ENCODE results near the gene ARVCF.

ARVCF gene

GRCh38 chr22:20043997-20044342, 27.3 kb upstream of the ARVCF start:
- WGBS, 2 donors (ENCODE audit: extremely low coverage in 2 of 2, insufficient read length in 2 of 2, insufficient replicate concordance in 1 of 2): no CpG with 5 or more reads among the region's 7 CpGs
- Histone ChIP-seq H3K4me2 (ENCODE audit: insufficient read depth, low read length, poor library complexity, severe bottlenecking) (no peak overlapping the region), H2AK5ac (ENCODE audit: low read depth, low read length) (no peak overlapping the region), H2BK120ac (ENCODE audit: low read depth, low read length) (no peak overlapping the region), H3K9me3 (replicated peaks in 1 of 2; ENCODE audit: control insufficient read depth in 2 of 2, insufficient read depth in 1 of 2, low read depth in 1 of 2, low read length in 2 of 2) (peaks cover 0 to 3% of the 10 kb centered on the region in 2 donors), H2BK12ac (ENCODE audit: low read length) (no peak overlapping the region), H3K4me1 (ENCODE audit: control insufficient read depth in 2 of 2, insufficient read depth in 1 of 2, low read depth in 1 of 2, low read length in 2 of 2) (no peaks in the 10 kb centered on the region), H3K23ac (ENCODE audit: low read depth, low read length, poor library complexity) (no peak overlapping the region), H3K18ac (ENCODE audit: low read length) (no peak overlapping the region), H4K91ac (ENCODE audit: low read depth, low read length, poor library complexity) (no peak overlapping the region), H3K27me3 (ENCODE audit: control insufficient read depth in 3 of 3, insufficient read depth in 3 of 3, low read depth in 1 of 3, low read length in 3 of 3) (no peaks in the 10 kb centered on the region), H2BK5ac (ENCODE audit: low read length) (no peak overlapping the region), H3K4me3 (ENCODE audit: low read length in 2 of 2) (no peak overlapping the region), H3K27ac (replicated peaks; ENCODE audit: low read length) (no peak overlapping the region), H3K9ac (ENCODE audit: low read depth, low read length, poor library complexity) (no peak overlapping the region), H2AFZ (ENCODE audit: low read length) (no peak overlapping the region), H3K79me1 (ENCODE audit: low read depth, low read length) (no peaks in the 10 kb centered on the region), H2BK15ac (ENCODE audit: low read length) (no peak overlapping the region), H3K14ac (ENCODE audit: low read length) (no peak overlapping the region), H4K8ac (ENCODE audit: low read depth, low read length) (no peak overlapping the region), H3K36me3 (replicated peaks in 1 of 2; ENCODE audit: control insufficient read depth in 2 of 2, insufficient read depth in 2 of 2, low read length in 2 of 2) (peaks cover 2 to 13% of the 10 kb centered on the region in 2 donors), H3K4ac (ENCODE audit: low read length) (no peak overlapping the region)
- no peak for DNase-seq (ENCODE audit: low spot score)

GRCh38 chr22:20043057-20043996, 26.7 kb upstream of the ARVCF start:
- Histone ChIP-seq H3K14ac (ENCODE audit: low read length) (no peak overlapping the region), H3K27ac (replicated peaks; ENCODE audit: low read length) (no peak overlapping the region), H3K18ac (ENCODE audit: low read length) (no peak overlapping the region), H2AFZ (ENCODE audit: low read length) (no peak overlapping the region), H4K91ac (ENCODE audit: low read depth, low read length, poor library complexity) (no peak overlapping the region), H3K4me1 (ENCODE audit: control insufficient read depth in 2 of 2, insufficient read depth in 1 of 2, low read depth in 1 of 2, low read length in 2 of 2) (no peaks in the 10 kb centered on the region), H3K23ac (ENCODE audit: low read depth, low read length, poor library complexity) (peak overlapping the region; percentile 31), H3K9me3 (replicated peaks in 1 of 2; ENCODE audit: control insufficient read depth in 2 of 2, insufficient read depth in 1 of 2, low read depth in 1 of 2, low read length in 2 of 2) (no peaks in the 10 kb centered on the region), H3K9ac (ENCODE audit: low read depth, low read length, poor library complexity) (no peak overlapping the region), H2AK5ac (ENCODE audit: low read depth, low read length) (no peak overlapping the region), H4K8ac (ENCODE audit: low read depth, low read length) (no peak overlapping the region), H2BK120ac (ENCODE audit: low read depth, low read length) (no peak overlapping the region), H3K27me3 (ENCODE audit: control insufficient read depth in 3 of 3, insufficient read depth in 3 of 3, low read depth in 1 of 3, low read length in 3 of 3) (no peaks in the 10 kb centered on the region), H3K4ac (ENCODE audit: low read length) (no peak overlapping the region), H2BK5ac (ENCODE audit: low read length) (no peak overlapping the region), H3K36me3 (replicated peaks in 1 of 2; ENCODE audit: control insufficient read depth in 2 of 2, insufficient read depth in 2 of 2, low read length in 2 of 2) (peaks cover 2 to 10% of the 10 kb centered on the region in 2 donors), H2BK12ac (ENCODE audit: low read length) (no peak overlapping the region), H3K4me3 (ENCODE audit: low read length in 2 of 2) (no peak overlapping the region), H2BK15ac (ENCODE audit: low read length) (no peak overlapping the region), H3K79me1 (ENCODE audit: low read depth, low read length) (peaks cover 3% of the 10 kb centered on the region), H3K4me2 (ENCODE audit: insufficient read depth, low read length, poor library complexity, severe bottlenecking) (no peak overlapping the region)
- WGBS, 2 donors (ENCODE audit: extremely low coverage in 2 of 2, insufficient read length in 2 of 2, insufficient replicate concordance in 1 of 2): no CpG with 5 or more reads among the region's 26 CpGs
- DNase-seq (ENCODE audit: low spot score): no peak

GRCh38 chr22:20040327-20041200, 23.9 kb upstream of the ARVCF start:
- peak overlapping the region; percentile 4 for H3K4me2 ChIP-seq (ENCODE audit: insufficient read depth, low read length, poor library complexity, severe bottlenecking)
- no CpG with 5 or more reads among the region's 7 CpGs for WGBS, 2 donors (ENCODE audit: extremely low coverage in 2 of 2, insufficient read length in 2 of 2, insufficient replicate concordance in 1 of 2)

More at GRCh38 chr22:20040327-20041200, 23.9 kb upstream of the ARVCF start:
- H2BK12ac ChIP-seq (ENCODE audit: low read length): no peak overlapping the region
- H4K91ac ChIP-seq (ENCODE audit: low read depth, low read length, poor library complexity): no peak overlapping the region
- H3K14ac ChIP-seq (ENCODE audit: low read length): peak overlapping the region; percentile 67
- H3K9ac ChIP-seq (ENCODE audit: low read depth, low read length, poor library complexity): no peak overlapping the region
- H3K4me3 ChIP-seq (ENCODE audit: low read length in 2 of 2): no peak overlapping the region
- H3K79me1 ChIP-seq (ENCODE audit: low read depth, low read length): peaks cover 3% of the 10 kb centered on the region
- H2AFZ ChIP-seq (ENCODE audit: low read length): no peak overlapping the region
- no peak overlapping the region for H3K4ac ChIP-seq (ENCODE audit: low read length)
- DNase-seq (ENCODE audit: low spot score): no peak
- no peak overlapping the region for H3K27ac ChIP-seq (replicated peaks; ENCODE audit: low read length)
- H3K36me3 ChIP-seq (replicated peaks in 1 of 2; ENCODE audit: control insufficient read depth in 2 of 2, insufficient read depth in 2 of 2, low read length in 2 of 2): peaks cover 0 to 14% of the 10 kb centered on the region in 2 donors
- no peak overlapping the region for H2BK15ac ChIP-seq (ENCODE audit: low read length)
- H3K4me1 ChIP-seq (ENCODE audit: control insufficient read depth in 2 of 2, insufficient read depth in 1 of 2, low read depth in 1 of 2, low read length in 2 of 2): no peaks in the 10 kb centered on the region
- no peak overlapping the region for H2BK5ac ChIP-seq (ENCODE audit: low read length)
- no peaks in the 10 kb centered on the region for H3K9me3 ChIP-seq (replicated peaks in 1 of 2; ENCODE audit: control insufficient read depth in 2 of 2, insufficient read depth in 1 of 2, low read depth in 1 of 2, low read length in 2 of 2)
- H4K8ac ChIP-seq (ENCODE audit: low read depth, low read length): no peak overlapping the region
- no peak overlapping the region for H2AK5ac ChIP-seq (ENCODE audit: low read depth, low read length)
- no peaks in the 10 kb centered on the region for H3K27me3 ChIP-seq (ENCODE audit: control insufficient read depth in 3 of 3, insufficient read depth in 3 of 3, low read depth in 1 of 3, low read length in 3 of 3)
- H2BK120ac ChIP-seq (ENCODE audit: low read depth, low read length): no peak overlapping the region
- H3K23ac ChIP-seq (ENCODE audit: low read depth, low read length, poor library complexity): peak overlapping the region; percentile 44
- H3K18ac ChIP-seq (ENCODE audit: low read length): peak overlapping the region; percentile 55

Data from neuronal stem cell (in vitro differentiated cells).